SKM-1 (cell line): ENCODE data around the gene DSCAML1.

Source experiments
- DNase-seq: peaks from one replicate; lab custom pipeline; 2025; ENCODE audit not compliant: unreplicated experiment; lab: John Stamatoyannopoulos, UW

Gene DSCAML1

DNA sequence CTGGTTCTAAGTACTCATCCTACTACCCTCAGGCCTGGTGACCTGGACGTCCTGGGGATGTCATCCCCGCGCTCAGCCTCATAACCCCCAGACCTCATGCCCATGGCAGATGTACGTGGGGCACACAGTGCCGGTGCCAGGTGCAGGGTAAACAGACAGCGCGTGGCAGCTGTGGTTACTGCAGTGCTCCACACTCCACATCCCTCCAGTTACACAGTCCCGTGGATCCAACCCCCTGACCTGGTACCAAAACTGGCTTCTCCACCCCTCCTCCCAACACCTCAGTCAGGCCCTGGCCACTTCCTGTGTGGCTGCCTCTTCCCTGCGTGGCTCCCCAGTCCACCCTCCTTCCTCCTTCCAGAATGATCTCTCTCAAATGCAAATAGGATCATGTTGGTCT lies 95.2 kb downstream of the DSCAML1 start:
- DNase-seq, result no peak

DNA sequence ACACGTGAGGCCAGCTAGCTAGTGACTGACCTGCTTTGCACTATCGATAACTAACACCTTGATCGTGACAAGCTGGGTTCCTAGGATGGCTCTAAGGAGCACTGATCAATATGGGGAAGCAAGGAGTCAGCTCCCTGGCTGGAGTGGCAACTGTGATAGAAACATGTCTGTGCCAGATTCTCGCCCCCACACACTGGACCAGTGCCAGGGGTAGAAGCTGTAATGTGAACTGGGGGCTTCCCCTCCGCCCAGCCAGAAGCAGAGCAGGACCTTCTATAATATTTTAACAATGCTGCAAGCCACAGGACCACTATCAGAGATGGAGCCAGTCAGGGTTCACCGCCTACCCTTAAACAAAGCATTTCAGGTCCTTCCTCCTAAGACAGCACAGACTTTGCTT lies 96.5 kb downstream of the DSCAML1 start:
- DNase-seq, result no peak

GRCh38 chr11:117697319-117697718 lies 99.7 kb downstream of the DSCAML1 start:
- DNase-seq, result no peak

DNA sequence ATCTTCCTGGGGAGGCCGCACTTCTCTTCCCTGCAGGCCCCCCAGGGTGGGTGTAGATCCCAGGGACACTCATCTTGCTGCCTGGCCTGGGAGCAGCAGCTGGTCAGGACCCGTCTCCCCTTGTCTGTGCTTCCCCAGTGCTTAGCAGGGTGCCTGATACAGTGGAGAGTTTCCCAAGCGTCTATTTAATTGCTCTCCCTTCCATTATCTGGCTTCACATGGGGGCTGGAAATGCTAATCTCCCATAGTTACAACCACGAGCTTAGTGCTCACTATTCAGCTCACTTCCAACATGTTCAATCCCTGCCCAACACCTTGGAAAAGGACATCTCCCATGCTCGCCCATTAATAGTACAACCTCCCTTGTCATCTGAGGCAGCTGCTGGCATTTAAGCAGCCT lies 100.5 kb downstream of the DSCAML1 start:
- DNase-seq, result no peak

DNA sequence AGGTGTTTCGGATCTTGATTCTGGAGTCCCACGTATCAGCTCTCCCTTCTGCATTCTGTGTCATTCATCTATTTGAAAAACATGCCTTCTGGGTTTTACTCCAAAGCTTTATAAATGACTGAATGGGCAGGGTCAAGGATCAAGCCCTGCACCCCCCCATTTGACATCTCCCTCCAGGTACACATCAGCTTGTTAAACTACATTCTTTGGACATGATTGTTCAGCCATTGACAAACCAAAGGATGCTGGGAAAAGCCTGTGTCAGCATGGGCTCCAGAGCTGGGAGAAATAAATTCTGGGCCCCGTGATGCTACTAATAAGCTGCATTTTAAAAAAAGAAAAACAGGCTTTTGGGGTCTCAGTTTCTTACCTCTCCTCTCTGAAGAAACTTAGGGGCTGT lies 103.7 kb downstream of the DSCAML1 start:
- DNase-seq, result no peak

DNA sequence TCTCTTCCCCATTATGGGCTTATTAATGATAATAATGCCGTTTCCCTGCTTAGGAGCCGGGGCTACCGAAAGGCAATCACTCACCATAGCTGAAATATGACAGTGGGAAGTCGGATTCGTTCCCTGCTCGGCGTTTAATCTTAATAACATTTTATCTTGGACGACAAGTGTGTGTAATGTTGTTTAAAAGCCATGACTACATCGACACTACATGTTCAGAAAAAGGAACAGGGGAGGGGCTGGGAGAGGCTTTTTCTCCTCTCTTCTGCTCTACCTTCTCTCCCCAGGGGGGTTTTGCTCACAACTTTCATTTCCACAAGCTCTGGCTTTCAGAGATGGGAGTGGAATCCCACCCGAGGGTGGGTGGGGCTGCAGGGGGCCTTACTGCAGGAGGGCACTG lies 105.5 kb downstream of the DSCAML1 start:
- no peak for DNase-seq

GRCh38 chr11:117691218-117691514 lies 105.8 kb downstream of the DSCAML1 start:
- no peak for DNase-seq

DNA sequence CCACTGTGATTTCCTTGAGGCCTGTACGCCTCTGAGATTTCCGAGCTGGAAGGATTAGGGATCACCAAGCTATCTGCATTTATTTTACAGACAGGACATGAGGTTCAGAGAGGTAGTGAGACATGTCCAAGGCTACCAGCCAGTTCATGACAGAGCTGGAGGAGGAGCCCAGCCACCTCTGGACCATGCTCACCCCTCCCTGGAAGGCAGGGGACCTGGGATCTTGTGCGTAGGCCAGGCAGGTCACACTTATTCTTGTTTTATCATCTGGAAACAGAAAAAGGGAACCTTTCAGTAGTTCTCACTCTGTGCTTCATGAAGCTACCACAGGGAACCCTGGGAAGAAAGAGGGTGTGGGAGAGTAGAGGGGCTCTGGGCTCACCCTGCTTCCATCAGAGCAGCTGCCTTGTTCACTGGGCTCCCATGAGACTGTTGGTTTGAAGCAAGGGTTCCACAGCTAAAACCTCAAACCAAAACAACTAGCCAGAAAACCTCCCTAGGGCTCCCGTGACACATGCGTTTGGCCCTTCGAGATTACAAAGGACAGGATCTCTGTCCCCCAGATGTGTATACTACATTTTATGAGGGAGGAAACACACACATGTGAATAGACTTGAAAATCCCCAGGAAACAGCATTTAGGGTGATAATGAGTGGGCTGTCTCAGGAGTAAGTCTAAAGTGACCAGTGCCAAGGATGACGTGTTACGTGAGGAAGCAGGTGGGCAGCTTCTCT lies 106.4 kb downstream of the DSCAML1 start:
- no peak for DNase-seq

DNA sequence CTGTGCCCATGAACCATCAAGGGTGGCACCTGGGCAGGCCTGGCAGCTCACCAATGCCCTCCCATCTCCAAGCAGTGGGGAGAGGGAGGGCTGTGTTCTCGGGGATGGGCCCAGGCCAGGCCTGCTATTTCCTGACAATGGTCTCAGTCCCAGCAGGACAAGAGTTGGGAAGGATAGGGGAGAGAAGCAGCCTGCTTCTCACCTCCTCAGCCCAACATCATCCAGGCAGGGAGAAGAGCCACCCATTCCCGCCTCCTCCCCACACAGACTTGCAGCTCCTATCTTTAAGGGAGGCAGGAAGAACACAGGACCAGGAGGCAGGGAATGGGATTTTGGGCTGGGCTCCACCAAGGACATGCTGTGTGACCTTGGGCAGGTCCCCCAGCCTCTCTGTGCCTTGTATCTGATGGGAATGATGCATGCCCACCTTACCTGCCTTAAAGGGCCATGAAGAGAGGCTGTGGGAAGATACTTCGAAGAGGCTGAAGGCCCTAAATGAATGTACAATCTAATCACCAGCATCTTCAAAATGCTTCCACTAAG lies 108.7 kb downstream of the DSCAML1 start:
- no peak for DNase-seq

DNA sequence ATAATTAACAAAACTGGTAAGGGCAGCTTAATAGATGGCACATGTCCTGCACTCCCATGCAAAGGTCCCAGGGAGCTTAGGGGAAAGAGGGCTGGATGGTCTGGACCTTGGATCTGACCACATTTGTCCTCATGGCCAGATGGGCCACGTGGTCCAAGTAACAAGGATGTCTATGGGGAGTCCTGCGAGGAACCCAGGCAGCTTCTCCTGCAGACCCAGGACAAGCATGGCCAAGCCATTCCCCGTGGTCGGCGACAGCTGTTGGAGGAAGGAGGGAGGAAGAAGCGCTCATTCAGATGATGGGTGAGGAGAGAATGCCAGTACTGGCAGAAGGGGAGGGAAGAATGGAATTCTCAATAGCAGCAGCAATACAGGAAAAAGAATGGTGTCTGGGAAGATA lies 109.2 kb downstream of the DSCAML1 start:
- DNase-seq, result no peak

GRCh38 chr11:117686711-117687110 lies 110.3 kb downstream of the DSCAML1 start:
- DNase-seq, result no peak

DNA sequence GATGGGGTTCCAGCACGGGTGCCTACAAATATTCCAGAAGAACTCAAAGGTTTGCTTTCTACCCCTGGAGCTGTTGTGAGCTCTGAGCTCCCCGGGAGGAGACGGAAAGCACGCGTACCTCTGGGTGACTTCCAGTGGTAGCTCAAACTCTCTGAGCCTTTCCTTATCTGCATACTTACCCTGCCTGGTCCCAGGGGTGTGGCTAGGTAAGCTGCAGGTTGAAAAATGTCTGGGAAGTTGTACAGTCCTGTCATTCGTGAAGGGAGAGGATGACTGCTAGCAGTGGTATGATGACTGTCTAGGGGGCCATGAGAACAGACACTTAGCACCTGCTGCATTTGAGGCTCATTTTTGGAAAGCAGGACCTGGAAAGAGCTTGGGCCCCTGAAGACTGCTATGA lies 111.5 kb downstream of the DSCAML1 start:
- DNase-seq, result no peak

- DNase-seq, result no peak
These were observed 112.3 kb downstream of the DSCAML1 start for GRCh38 chr11:117684731-117685130.

GRCh38 chr11:117684111-117684510 lies 112.9 kb downstream of the DSCAML1 start:
- DNase-seq, result no peak

GRCh38 chr11:117681438-117681837 lies 115.6 kb downstream of the DSCAML1 start:
- no peak for DNase-seq

DNA sequence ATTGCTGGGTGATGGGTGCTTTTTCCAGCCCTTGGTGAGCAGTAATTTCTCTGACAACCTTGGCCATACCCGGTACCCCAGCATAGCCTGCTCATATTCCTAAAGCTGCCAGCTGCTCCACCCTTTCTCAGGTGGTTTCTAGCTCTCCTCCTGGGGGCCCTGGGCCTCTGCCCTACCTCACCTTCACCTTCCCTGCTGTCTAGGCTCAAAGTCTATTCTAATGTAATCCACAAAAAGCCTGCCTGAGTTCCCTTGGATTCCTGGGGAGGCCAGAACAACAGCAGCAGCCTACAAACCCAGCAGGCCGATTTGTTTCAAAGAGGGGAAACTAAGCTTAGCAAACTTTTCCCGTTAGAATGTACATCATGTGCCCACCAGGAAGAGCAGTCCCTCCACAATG lies 117.6 kb downstream of the DSCAML1 start:
- DNase-seq, result no peak

GRCh38 chr11:117678658-117679406 lies 118.2 kb downstream of the DSCAML1 start:
- no peak for DNase-seq

- DNase-seq, result no peak
These were observed 119.2 kb downstream of the DSCAML1 start for GRCh38 chr11:117677729-117678310.

DNA sequence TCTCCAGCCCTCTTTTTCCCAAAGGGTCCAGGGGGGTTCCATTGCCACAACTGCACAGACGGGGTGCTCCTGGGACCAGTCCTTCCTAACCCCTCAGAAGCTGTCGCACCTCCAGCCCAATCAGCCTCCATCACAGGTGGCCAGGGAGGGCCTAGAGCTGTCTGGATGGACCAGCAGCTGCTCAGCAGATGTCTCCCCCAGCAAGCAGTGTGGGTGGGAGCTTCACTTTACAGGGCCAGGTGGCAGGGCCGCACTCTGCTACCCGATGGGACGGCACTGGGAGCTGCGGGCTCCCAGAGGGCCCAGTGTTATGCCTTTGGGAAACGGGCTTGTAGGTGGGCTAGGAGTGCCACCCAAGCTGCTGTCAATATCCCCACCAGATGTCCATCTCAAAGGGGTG lies 120.5 kb downstream of the DSCAML1 start:
- no peak for DNase-seq

DNA sequence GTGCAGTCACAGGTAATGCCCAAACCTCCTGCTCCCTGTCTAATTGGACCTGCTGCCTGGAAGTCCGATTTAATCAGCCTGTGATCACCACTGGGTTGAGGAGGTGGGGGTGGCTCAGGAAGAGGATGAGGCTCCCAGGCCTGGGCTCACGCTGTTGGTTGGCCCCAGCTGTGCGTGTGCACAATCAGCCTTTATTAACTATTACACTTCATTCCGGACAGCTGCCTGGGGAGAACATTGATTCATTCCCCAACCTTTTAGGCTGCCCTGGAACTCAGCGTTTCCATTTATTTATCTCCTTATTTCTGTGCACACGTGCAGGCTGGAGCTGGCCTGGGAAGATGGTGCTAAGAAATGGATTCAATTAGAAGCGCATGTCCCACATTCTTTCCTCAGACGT lies 123.4 kb downstream of the DSCAML1 start:
- DNase-seq, result no peak

- no peak for DNase-seq
These were observed 125.6 kb downstream of the DSCAML1 start for GRCh38 chr11:117671370-117671769.

- no peak for DNase-seq
These were observed 126.1 kb downstream of the DSCAML1 start for GRCh38 chr11:117670924-117671323.
